HG02870 (cell line): ENCODE measurements around the gene FUOM.

ENCODE experiments used
- ATAC-seq: cut with Tn5 transposase; IDR thresholded peaks from one replicate; pipeline ENCODE4 v1.9.1; 2021; ENCODE audit warnings: mild to moderate bottlenecking, moderate library complexity; ENCODE audit not compliant: unreplicated experiment

The FUOM gene

DNA sequence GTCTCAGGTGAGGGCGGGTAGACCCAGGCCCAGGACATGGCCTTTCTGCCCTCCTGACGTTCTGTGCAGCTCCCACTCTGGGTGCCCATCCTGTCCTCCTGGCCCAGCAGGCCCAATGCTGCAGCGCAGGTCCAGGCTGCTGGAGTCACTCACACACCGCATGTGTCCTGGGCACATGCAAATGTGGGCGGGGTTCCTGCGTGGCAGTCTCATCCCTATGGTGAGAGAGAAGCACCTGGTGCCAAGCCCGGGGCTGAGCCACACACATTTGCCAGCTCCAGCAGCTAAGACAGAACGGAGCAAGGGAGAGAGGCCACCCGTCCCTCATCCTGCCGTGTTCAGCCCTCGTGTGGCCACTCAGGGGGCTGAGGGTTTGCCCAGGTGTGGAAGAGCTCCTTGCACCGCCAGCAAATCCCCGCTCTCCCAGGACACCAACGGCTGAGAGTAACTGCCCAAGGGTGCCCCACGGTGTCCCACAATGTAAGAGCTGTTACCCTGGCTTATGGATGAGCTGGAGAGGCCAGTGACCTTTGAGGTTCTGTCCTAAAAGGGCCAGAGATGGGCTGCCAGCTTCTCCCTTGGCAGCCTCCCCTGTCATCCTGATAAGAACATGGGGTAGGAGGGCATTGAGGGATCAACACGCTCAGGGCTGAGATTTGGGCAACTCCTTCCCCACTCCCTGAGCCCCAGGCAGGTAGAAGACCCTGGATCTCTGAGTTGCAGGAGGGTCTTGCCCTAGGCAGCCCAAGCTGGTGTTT lies 4.4 kb downstream of the FUOM start:
- no peak for ATAC-seq

DNA sequence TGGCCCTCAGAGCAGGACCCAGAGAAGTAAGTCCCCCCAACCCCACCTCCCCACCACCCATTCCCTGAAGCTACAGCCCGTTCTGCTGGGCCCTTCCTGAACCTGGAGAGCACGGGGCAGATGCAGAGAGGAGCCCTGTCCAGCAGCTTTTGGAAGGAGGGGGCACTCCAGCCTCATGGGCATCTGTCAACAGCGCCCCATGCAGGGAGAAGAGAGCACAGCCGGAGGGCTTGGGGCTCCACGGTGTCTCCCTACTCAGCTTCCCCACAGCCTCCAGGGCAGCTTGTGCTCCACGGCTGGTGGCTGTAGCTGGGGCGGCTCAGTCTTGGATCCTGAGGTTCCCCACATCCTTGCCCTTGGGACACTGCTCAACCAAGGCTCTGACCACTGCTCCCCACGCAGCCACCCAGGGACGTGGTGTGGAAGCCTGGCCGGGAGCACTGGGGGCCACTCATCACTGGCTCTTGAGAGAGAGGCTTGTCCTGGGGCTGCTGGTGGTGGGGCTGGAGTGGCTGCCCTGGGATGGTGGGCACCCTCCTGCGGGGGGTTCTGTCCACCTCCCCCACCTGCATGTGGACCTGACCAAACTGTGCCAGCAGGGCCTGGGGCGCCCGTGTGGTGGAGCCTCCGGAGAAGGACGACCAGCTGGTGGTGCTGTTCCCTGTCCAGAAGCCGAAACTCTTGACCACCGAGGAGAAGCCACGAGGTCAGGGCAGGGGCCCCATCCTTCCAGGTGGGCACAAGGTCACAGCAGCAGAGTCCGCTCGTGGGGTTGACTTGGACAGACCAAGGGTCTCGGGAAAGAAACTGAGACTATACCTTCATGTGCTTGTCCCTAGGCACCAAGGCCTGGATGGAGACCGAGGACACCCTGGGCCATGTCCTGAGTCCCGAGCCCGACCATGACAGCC lies 6.2 kb downstream of the FUOM start:
- ATAC-seq: no peak

DNA sequence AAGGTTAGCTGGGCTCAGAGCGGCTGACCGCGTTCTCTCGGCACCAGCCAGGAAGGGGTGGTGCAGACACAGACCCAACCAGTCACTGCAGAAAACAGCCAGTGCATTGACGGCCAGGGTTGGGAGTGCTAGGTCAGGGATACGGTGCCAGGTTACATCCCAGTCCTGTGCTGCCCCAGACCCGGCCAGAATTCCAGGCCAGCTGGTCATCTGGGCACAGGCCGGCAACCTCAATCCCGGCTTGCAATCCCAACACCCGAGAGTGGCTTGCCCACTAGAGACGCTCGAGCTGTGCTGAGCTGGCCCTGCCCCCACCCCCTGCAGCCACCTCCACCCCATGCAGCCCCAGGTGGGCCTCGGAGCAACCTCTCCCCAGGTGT lies 6.9 kb downstream of the FUOM start:
- no peak for ATAC-seq

DNA sequence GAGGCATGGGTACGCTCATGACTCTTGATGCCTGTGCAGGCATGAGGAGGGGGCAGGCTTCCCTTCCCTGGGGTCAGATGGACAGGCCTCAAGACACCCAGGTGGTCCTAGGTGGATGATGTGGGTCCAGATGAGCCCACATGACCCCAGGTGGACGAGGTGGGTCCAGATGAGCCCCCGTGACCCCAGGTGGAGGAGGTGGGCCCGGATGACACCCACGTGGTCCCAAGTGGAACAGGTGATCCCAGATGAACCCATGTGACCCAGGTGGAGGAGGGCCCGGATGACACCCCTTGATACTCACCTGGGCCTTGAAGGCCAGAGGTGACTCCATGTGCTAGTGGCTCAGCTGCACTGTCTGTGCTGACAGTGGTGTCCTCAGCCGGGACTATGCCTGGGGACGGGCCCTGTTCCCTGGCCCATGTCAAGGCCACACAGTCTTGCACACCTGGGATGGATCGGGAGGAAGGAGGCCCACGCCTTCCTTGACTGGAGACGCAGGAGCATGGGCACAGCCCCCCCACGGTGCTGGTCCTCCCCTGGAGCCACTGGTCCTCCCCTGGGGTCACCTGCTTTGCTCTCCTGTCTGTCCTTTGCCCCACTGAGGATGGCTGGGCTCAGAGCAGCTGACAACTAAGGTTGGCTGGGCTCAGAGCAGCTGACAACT lies 7.4 kb downstream of the FUOM start:
- ATAC-seq: no peak

DNA sequence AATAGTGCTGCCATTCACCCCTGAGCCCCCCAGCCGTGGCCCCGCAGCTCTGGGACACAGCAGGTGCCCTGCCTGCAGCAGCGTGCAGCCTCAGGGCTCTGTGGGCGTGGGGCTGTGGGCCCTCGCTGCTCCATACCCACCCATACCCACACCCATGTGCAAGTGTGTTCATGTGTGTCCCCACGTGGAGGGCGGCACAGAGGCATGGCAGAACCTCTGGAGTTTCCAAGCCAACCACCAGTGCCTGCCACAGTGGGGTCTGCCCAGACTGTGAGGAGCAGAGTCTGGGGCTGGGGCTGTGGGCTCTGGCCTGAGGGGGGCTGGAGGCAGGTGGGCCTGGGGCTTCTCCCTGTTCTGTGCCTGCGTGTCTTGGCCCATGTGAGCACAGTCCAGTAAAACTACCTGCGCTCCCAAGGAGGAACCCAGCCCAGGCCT lies 8.2 kb downstream of the FUOM start:
- ATAC-seq: no peak

DNA sequence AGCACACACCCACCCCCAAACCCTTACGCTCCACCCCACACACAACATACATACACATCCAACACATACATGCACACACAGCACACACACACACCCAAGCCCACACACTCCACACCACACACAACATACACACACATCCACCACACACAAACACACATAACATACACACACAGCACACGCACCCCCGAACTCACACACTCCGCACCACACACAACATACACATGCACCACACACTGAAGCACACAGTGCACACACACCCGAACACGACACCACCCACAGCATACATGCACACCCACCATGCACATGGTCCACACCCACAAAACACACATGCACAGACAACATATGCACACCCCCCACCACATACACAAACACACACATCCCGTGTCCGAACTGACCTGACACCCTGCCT lies 8.7 kb downstream of the FUOM start:
- no peak for ATAC-seq

DNA sequence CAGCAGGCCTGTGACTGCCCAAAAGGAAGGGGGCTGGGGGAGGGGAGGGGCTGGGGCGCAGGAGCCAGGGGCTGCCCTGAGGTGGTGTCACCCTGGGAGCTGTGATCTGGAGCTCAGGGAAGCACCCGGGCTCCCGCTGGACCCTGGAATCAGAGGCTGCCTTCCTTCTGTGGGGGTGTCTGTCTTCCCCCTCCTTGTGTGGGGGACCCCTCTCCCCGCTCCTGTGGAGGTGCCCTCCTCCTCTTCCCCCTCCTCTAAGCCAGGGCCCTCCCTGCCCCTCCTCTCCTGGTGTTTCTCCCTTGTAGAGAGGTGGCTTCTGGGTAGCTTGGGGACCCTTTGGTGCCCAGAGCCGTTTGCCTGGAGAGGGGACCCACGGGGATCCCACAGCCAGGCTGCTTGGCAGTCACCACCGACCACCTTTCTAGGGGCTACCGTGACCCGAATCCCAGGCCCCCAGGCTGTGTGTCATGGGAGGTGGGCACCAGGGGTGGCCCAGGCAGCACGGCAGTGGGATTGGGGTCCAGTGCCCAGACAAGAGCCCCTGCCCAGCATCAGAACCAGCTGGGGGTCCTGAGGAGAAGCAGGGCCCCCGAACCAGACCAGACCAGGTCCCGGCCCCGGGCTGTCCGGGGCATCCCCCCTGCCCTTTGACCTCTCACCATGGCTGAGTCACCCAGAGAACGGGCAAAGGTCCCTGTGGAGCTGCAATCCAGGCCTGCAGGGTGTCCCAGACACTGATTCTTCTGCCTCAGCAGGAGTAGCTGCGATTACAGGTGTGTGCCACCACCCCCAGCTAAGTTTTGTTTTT lies 9.9 kb downstream of the FUOM start:
- ATAC-seq: no peak

DNA sequence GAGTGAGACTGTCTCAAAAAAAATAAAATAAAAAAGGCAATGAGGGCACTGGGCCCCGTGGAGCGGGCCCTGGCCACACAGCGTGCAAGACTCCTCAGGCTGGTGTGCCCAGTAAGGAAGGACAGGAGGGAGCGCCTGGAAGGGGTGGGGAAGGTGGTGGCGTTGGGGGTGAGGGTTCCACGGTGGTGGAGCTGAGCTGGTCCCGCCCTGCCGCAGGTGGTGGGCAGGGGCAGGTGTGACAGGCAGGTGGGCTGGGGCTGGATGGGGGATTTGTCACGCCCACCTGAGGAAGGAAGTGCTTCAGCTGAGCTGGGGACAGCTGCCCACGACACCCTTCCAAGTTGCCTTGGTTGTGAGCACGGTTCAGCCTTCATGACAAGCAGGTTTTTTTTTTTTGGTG lies 11.4 kb downstream of the FUOM start:
- ATAC-seq: no peak

DNA sequence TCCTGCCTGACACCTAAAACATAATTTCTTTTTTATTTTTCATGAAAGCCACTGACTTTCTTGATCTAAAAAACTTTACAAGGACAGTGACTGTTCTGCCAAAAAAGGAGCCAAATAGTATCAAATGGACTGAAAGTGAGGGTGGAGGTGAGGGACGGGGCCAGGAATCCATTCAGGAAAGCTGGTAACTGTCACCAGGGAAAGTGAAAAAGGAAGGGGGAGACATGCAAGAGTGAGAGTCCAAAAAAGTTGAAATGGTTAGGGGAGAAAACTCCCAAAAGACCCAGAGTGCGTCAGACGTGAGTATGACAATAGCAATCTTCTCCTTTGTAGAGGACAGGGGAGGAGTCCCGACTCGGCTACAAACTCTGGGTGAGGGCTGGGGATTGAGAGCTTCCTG lies 13.6 kb downstream of the FUOM start:
- ATAC-seq: no peak

DNA sequence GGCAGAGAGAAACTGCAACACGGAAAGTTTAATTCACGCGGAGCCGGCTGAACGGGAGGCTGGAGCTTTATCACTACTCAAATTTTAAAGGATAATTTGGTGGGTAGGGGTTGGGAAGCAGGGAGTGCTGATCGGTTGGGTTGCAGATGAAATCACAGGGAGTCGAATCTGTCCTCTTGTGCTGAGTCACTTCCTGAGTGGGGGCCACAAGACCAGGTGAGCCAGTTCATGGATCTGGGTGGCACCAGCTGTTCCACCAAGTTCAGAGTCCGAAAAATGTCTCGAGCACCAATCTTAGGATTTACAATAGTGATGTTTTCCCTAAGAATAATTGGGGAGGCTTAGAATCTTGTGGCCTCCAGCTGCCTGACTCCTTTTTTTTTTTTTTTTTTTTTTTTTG lies 14.3 kb downstream of the FUOM start:
- ATAC-seq: no peak

DNA sequence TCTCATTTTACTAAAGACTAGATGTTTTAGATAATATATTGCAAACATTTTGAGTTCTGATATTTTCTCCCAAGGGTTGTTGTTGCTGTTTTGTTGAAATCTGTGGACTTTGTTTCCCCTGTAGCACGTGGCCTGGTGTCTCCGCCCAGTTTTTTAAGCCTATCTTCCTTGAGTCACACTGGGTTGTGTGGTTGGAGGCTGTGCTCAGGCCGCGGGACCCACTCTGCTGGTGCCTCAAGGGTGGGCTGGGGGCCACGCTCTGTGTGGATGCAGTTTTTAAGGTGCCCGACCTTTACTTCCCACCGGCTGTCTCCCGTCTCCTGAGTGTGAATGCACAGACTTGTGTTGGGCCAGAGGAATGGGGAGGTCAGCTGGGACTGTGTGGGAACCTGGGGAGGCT lies 14.9 kb downstream of the FUOM start:
- no peak for ATAC-seq

DNA sequence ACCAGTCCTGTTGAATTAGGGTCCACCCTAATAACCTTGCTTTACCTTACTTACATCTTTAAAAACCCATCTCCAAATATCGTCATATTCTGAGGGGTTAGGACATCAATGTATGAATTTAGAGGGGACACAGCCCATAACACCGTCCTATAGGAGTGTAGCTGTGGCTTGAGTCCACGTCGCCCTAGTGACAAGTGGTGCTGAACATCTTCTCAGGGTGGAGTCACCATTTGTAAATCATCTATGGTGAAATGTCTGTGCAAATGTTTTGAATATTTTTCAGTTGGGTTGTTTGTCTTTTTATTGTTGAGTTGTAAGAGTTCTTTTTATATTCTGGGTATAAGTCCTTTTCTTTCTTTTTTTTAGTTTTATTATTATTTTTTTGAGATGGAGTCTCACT lies 15.8 kb downstream of the FUOM start:
- ATAC-seq: no peak

DNA sequence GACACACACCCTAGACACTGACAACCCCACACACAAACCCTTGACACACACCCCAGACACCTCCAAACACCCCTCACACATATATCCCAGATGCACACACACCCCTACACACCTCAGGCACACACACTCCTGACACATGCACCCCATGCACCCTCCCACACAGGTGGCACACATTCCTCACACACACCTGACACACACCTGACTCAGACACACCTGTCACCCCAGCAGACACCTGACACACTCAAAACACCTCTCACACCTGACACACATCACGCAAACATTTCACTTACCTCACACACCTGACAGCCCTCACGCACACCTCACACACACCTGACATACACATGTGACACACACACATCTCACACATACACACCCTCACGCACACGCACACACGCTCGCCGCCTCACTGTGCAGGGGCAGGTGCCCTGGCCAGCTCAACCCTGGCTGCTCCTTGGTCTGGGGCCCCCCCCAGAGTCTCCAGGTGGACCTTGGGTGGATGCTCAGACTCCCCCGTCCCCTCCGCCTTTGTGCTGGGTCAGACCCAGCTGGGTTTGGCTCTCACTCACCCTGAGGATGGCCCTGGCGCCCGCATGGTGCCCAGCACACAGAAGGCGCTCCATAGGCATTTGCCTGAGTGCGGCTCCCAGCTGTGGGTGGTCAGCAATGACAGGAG lies 18.0 kb downstream of the FUOM start:
- no peak for ATAC-seq

DNA sequence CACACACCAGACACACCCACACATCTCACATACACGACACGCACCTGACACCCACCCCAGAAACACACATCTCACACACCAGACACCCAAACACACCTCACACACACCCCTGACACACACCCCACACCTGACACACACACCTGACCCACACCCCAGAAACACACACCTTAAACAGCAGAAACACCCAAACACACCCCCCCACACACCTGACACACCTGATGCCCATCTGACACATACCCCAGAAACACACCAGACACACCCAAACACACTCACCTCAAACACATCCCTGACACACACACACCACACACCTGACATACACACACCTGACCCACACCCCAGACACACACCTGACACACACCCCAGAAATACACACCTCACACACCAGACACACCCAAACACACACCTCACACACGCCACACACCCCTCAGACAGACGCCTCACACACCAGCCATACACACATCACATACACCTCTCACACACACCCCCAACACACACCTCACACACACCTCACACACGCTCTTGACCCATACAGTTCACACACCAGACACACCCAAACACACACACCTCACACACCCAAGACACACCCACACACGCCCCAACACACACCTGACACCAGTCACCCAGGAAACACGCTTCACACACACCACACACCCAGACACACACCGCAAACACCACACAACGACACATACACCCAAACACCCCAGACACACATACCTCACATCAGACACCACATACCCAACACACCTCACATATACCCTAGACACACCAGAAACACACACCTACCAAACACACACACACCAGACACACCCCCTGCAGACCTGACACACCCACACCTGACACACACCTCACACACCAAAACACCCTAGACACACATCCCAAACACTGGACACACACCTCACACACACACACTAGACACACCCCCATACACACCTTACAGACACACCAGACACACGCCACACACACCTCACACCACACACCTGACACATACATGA lies 19.4 kb downstream of the FUOM start:
- ATAC-seq: no peak

DNA sequence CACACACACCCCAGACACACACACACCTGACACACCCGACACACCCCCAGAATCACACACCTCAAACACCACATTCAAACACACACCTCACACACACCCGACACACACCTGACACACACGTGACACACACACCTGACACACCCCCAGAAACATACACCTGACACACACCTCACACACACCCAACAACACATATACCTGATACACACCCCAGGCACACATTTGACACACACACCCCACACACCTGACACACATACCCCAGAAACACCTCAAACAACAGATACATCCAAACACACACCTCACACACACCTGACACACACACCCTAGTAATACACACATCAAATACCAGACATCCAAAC lies 20.5 kb downstream of the FUOM start:
- no peak for ATAC-seq

DNA sequence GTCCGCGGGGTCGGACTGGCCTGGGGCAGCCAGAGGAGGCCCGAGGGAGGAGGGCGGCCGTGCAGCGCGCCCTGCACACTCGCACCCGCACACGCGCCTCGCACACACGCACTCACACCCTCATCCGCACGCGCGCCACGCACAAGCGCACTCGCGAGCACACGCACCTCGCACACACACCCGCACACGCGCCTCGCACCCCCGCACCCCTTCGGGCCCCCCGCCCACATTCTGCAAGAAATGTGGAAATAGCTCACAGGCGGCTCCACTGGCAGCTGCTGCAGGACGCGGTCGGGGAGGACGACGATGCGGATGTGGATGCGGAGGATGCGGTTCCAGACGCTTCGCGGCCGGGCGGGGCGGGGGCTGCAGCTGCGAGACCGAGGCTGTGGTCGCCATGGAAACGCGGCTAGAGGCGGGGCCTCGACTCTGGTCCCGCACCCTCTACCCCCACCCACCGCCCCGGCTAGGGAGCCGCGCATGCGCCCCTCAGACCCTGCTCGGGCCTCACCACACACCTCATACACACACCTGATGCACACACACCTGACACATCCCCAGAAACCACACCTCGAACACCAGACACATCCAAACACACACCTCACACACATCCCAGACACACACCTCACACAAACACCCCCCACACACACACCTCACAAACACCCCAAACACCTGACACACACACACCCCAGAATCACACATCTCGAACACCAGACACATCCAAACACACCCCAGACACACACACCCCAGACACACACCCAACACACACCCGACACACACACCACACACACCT lies 21.0 kb downstream of the FUOM start, which contains the start of gene CALY:
Gene CALY, minus strand, starts transcription at position 320 of the 793 bp plus-strand sequence. CDS start 7,907 bp downstream, outside the sequence.
- ATAC-seq: no peak

DNA sequence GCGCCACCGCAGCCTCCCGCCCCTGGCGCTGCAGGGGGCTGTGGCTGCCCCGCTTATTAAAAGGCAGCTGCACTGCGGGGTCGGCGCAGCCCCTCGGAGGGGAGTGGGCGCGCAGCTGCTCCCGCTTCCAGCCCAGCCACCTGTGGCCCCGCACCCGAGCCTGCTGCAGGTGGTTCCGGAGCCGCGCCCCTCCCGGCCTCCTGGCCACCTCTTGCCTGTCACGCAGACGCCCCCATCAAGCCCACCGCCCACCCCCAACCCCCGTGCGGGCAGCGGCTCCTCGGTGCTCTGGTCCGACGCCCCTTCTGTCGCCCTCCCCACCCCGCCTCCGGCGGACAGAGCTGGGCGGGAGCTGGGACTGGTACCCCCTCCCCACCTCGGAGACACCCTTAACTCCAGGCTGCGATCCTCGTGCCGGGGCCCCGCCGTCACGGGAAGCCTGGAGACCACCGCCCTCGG lies 21.7 kb downstream of the FUOM start:
- no peak for ATAC-seq
